HG02938 (cell line): ENCODE results near the gene SLC38A6.

Experiments
- ATAC-seq: cut with Tn5 transposase; IDR thresholded peaks from one replicate; pipeline ENCODE4 v1.9.1; 2021; ENCODE audit warnings: mild to moderate bottlenecking, moderate library complexity; ENCODE audit not compliant: unreplicated experiment

SLC38A6 gene

DNA sequence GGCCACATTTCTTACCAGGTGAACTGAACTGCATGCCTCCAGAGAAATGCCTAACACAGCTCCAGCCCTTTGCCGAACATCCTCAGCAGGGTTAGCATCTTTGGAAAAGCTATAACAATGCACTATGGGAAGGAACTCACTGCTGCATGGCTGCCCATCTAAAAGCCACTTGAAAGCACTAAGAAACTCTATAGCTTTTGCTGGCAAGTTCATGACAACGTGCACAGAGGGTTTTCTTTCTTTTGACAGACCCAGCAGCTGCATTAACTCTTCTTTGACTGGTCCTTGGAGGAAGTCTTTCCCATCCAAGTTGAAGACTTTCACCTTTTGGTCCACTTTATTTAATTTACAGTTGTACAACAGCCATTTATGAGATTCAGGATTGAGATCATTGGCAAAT lies 5.5 kb upstream of the SLC38A6 start:
- ATAC-seq, result no peak

DNA sequence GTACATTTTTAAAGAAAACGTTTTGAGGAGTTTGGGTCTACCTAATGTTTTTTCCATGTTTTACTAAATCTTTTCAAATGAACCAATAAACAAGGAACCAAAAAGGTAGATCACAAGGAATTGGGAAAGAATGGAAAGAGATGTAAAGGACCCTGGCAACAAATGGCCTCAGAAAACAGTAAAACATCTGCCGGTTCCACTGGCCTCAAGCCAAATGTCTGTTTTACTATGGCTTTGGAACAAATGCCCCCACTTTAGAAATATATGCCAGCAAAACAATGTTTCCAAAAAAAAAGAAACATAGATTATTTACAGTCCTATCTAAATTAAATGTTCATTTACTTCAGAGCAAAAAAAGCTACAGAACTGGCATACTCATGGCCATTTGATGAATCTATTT lies 3.2 kb upstream of the SLC38A6 start:
- ATAC-seq, result no peak

DNA sequence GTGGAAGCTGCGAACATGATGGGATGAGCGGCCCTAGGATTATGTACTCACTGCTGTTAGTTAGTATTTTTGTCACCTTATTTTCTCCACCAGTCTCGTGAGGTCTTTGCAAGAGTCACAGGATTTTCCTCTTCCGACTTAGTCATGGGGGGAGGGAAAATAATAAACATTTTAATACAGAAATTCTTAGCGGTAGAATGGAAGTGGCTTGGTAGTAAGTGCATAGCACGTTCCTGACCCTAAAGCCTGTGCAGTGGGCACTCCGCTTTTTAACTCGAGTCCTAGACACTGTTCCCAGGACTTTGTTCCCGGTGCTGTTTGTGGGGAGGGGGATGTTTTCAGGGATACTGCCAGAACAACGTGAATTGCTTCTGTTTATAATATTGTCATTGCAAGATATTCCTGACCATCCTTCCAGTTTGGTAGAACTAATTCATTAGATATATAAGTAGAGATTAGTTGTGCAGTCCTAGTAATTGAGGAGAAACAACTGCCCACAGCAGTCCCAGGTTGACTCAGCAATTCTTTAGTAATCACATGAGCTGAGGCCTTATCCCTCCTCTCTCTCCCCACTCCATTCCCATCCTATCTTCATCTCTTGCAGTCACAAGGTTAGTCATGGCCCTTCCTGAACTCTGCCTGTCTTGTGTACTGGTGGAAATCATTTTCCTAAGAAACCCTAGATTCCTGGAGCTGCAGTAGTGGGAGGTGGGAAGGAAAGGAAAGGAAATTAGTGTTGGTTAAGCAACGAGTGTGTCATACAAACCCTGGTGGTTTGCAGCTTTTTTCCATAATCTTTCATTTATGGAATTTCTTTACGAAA lies 799 bp downstream of the SLC38A6 start:
- no peak for ATAC-seq

DNA sequence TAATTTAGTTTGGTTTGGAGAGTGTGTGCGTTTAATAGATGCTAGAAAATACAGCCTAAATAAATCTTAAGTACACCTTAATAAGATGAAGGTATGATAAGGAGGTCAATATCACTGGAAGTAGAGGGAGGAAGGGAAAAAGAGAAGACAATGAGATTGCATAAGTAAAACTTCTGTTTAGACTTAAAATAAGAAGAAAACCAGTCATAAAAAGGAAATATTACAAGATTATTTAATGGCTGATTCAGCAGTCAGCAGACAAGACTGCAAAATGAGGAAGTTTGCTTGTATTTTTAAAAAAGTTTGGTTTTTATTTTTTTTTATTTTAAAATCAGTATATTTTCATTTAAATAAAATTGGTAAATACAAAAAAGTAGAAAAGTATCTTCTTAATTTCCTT lies 3.2 kb downstream of the SLC38A6 start:
- ATAC-seq, result no peak

DNA sequence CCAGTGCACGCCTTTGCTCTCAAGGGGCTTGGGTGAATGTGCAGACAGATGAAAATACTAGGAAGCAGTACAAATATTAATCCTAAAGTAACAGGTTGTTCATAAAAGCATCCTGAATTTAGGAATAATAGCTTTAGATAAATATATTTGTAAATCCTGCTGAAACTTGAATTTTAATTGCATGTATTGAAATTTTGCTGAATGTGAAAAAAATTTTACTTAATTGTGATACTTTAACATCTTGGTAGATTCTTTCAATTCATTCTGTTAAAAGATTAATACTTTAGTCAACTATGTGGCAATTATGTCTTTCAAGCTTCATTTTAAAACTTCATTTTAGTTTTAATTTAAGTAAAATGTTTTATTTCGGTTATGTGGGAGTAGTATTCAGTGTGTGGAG lies 5.5 kb downstream of the SLC38A6 start:
- no peak for ATAC-seq

DNA sequence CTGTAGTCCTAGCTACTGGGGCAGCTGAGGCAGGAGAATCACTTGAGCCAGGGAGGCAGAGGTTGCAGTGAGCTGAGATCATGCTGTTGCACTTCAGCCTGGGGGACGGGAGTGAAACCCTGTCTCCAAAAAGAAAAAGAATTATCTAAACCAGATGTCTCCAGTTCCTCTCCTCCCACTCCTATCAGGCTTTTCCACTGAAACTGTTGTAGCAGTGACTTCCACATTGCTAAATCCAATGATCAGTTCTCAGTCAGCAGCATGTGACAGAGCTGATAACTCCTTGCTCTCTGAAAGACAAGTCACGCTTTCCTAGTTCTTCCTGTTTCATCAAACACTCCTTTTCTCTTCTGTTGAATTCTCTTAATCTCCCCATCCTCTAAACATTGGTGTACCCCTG lies 8.6 kb downstream of the SLC38A6 start:
- ATAC-seq, result no peak

DNA sequence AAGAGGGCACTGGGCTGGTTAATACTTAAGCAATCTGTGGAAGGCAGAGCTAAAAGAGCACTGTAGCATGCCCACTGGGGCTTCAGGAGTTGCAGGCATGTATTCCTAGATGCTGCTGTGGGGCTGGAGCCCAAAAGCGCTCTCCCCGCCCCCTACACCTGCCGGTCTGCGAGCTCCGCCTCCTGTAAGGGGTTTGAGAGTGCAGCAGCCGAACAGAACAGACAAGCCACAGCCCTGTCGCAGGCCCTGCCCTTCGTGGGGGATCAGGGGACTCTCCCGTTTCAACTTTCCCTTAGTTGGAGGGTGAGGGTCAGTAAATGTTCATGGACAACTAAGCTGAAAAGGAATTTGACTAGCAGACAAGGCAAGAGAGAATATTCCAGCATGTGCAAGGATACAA lies 17.6 kb downstream of the SLC38A6 start:
- no peak for ATAC-seq

DNA sequence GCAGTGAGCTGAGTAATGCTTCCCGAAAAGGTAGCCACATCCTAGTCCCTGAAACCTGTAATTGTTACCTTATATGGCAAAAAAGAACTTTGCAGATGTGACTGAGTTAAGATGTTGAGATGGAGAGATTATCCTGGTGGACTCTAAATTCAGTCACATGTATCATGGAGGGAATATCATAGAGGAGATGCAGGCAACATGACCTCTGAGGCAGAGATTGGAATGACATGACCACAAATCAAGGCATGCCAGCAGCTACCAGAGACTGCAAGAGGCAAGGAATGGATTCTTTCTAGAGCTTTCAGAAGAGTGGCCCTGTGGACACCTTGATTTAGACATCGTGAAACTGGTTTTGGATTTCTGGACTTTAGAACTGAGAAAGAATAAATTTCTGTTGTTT lies 18.5 kb downstream of the SLC38A6 start:
- ATAC-seq, result no peak

DNA sequence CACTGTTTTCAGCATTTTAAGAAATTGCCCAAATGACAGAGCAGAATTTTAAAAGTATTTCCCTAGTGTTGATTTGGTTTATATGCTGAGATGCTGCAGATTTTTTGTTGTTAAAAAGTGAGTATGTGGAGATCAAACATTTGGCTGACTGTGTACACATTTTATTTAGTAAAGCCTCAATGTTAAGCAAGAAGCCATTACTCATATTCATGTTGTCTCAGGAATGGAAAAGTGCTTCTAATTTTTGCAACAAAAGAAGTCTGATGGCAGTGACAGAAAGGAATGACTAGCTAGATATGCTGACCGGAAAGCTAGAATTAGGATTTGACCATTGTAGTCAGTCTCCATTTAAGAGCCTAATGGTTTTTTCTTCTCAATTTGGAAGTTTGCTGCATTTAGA lies 22.5 kb downstream of the SLC38A6 start:
- ATAC-seq, result no peak

DNA sequence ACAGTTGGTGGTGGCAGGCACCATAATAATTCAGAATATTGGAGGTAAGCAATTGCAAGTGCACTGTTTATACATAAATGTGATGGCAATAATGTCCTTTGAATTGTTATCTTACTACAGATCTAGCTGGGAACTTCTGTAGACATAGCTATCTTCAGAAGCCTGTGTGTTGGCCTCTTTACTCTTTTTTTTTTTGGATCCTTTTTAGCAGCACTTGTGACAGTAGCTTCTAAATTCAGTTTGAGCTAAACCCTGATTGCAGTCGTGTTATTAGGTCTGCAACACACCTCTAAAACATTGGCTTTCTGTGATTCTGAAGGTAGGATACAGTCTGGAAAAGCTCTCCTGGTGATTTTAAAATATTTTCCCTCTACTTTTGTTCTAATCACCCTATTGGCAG lies 38.5 kb downstream of the SLC38A6 start:
- ATAC-seq, result no peak

DNA sequence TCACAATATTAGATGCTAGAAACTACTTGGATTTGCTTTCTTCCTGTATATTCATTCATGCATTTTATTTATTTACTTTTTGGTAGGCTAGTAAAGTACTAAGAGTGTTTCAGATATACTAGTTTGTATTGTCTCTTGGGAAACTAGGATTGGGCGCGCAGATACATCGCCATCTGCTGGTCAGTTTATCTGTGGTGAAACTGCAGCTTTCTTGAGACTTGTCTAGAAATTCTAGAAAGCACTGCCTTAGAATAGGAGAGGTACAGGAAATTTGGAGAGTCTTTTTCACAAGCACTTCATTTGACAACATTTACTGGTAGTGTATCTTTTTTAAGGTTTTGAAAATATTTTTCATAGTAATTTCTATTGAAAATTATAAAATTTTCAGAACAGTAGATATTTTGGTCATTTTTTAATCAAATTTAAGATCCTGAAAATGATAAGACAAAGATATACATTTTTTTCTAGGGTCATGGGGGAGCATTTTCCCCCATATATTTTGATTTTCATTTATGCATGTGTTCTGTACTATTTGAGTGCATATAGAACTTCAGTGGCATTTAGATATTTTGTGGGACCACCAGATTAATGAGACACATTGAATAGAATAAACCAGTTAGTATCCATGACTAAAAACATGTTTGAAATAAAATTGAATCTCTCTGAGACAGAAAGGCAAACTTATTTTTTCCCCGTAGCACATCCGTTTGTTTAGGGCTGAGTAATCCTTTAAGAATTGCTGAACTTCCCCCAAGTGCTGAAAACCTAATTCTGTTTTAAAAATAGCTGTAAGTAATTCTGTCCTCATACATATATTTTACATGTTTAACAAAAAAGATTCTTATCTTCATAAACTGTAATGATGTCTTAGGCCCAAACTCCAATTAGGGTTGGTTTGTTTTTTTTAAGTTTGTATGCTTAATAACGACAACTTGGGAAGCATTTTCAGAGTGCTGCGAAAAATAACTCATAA lies 44.5 kb downstream of the SLC38A6 start:
- ATAC-seq, result peak; percentile 51

DNA sequence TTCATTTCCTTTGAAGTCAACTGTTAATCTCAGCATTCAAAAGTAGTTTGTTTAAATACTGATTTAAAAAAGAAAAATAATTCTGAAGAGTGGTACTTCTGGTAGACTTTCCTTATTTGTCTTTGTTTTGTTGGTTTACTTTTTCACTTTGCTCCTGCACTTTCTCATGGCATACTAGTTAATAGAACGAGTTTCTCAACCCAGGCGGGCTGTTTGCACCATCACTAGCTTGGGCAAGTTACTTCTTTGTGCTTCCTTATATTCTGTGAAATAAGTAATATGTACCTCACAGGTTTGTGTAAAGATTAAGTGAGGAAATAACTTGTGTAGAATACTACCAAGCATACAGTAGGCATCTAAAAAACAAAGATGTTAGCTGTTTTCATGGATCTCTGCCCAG lies 45.5 kb downstream of the SLC38A6 start:
- ATAC-seq, result no peak

DNA sequence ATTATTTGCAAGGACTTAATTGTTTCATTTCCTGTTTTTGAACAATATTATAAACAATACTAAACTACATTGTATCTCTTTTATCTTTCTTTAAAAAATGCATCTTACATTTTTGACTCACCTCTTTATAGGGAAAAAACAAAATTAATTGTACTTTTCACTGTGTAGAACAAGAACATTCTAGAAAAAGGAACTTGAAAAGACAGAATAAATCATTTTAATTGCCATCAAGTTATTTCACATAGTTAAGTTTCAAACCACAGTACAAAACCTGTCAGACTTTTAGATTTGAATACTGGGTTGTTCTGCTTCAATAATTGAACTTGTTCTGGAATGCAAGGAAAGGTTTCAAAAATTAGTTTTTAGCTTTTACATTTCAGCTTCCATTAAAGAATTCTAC lies 50.0 kb downstream of the SLC38A6 start:
- ATAC-seq, result no peak

DNA sequence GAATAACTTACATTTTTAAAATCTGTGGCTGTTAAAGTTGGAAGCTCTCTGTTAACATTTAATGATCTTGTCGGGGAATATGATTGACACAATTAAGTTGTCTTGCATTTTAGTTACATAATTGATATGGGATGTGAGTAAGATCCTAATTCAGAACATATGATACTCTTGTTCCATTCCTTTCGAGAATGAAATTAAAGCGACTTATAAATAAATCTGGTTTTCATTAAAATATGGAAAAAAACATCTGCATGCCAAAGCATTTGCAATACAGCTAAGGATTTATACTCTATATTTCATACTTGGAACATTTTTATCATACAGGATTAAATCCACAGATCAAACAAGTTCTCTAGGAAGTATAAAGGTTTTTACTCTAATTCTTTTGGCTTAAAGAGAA lies 52.0 kb downstream of the SLC38A6 start:
- no peak for ATAC-seq

DNA sequence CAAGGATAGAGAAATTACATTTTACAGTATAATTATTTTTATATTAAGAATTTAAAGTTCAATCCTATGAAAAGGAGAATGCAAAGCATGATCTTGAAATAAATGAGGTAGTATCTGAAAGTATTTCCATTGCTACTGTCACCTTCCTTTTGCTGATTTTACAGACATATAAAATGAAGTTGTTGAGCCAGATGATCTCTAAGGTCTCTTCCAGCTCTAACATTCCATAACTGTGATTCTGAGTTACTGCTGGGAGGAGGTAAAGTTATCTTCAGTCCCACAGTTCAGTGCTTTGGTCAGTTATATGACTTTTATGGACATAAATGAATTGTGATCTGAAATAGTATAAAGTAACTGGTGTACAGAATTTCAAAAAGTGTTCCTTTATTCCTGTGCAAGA lies 52.8 kb downstream of the SLC38A6 start:
- ATAC-seq, result no peak

DNA sequence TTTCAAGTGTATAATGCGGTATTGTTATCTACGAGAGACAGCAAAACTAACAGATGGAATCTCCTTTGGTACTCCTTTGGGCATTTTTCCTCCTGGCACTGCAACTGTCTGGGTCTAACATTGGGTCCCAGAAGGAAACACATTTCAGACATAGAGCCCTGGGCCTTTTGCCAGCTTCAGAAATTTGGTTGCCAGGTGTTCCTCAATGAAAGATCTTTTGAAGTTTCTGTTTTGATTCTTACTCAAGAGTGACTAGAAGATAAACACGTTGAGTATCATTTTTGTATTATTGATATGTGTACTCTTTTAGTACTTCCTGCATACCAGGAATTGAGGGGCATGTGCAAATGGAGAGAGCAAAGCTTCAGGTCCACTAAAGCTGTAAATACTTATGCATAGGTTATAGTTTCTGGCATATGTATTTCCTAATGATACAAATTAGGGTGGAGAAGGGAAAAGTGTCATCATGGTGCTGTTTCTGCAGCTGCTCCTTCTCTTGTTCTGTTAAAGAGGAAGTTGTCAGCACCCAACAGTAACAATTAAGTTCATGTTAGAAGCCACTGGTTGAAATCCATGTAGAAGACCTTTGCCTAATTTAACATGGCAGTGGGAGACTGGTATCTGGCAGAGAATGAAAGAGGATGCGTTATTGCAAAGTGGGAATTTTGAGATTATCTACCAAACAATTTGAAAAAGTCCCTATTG lies 53.5 kb downstream of the SLC38A6 start:
- ATAC-seq, result peak; percentile 90

DNA sequence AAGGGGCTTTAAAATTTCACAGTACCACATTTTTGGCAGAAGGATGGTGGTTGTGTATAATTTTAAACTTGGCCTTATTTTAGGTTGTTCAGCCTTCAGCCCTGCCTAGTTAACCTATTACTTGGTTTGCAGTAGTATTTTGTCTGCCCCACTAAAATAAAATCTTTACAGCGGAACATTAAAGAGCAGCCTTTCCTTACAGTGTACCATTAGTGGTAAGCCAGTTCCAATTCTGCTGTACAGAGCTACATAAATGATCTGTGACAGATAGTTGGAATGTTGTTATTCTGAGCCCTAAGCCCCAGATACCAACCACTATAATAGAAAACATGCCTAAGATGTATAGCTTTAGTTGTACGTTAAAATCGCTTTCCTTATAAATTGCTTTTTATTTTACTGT lies 56.2 kb downstream of the SLC38A6 start:
- no peak for ATAC-seq

DNA sequence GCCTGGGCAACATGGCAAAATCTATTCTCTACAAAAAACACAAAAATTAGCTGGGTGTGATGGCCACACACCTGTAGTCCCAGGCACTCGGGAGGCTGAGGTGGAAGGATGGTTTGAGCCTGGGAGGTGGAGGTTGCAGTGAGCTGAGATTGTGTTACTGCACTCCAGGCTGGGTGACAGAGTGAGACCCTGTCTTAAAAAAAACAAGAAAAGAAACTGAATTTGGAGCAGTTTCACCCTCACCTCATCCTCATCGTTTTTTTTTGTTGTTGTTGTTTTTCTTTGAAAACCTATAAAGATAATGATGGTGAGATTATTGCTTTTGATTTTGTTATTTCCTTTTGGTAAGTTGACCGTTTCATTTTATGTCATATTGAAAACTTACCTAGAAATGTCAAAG lies 60.7 kb downstream of the SLC38A6 start:
- no peak for ATAC-seq

DNA sequence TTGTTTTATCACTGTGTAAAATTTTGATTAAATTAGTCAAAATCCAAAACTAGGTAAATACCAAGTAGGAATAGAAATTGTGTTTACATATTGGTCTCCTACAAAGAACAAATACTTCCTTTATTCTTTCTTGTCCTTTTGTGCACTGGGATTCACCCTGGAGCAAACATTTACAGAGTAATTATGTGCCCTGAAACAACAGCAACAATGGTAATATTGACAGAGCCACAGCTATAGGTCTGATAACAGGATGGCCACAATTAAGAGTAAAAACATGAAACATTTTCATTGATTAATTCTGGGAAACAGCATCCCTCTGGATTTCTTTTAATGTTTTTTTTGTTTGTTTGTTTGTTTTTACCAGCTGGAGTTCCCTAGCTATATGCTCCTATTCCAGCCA lies 61.2 kb downstream of the SLC38A6 start:
- no peak for ATAC-seq

DNA sequence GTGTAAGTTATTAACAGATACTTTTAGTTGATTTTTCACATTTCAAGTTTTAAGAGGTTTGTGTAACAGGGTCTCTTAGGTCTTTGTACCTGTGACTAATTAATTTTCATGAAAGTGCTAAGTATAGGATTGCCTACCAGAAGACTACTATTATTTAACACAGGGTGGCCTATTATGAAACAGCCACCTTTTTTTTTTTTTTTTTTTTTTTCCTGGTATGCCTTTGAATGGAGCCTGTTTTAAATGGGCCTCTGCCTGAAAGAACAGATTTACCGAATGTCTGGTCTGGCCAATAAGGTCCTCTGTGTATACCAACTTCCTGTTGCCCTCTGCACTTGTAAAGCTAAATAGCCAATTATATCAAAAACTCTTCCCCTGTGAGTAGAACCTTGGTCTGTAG lies 62.5 kb downstream of the SLC38A6 start:
- ATAC-seq, result no peak

DNA sequence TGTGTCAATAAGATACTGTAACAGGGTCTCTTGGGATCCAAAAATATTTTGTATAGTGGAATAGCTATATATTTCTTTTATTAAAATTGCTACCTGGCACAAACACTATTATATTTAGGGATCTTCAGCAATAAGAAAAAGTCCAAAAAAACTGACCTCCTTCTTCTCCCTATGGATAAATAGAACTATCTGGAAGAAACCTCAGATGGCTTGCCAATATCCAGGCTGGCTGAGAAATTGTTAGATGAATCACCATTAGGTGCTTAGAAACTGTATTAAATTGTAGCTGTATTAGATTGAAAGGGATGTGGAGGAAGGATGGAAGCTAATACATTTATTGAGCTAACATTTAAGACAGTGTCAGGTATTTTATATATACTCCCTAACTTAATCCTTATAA lies 66.0 kb downstream of the SLC38A6 start:
- no peak for ATAC-seq
